ENCODE results near the gene MAML2.

- TF ChIP-seq CTCF (IDR thresholded peaks at IDR 0.05) (no peak), ZFX (IDR thresholded peaks at IDR 0.05; ENCODE audit: borderline replicate concordance) (no peak)
Observed at GRCh38 chr11:96229354-96229977, 113.5 kb downstream of the MAML2 start.

All from 22Rv1 (cell line).